GM21528 (cell line): ENCODE results near the gene SYTL4.
A peak's percentile ranks its signal among the peaks of the same experiment; 100 is the strongest.

ENCODE experiments used
- ATAC-seq: cut with Tn5 transposase; IDR thresholded peaks from one replicate; pipeline ENCODE4 v1.9.1; 2021; ENCODE audit warnings: mild to moderate bottlenecking, moderate library complexity; ENCODE audit not compliant: unreplicated experiment, low FRiP score

The SYTL4 gene

DNA sequence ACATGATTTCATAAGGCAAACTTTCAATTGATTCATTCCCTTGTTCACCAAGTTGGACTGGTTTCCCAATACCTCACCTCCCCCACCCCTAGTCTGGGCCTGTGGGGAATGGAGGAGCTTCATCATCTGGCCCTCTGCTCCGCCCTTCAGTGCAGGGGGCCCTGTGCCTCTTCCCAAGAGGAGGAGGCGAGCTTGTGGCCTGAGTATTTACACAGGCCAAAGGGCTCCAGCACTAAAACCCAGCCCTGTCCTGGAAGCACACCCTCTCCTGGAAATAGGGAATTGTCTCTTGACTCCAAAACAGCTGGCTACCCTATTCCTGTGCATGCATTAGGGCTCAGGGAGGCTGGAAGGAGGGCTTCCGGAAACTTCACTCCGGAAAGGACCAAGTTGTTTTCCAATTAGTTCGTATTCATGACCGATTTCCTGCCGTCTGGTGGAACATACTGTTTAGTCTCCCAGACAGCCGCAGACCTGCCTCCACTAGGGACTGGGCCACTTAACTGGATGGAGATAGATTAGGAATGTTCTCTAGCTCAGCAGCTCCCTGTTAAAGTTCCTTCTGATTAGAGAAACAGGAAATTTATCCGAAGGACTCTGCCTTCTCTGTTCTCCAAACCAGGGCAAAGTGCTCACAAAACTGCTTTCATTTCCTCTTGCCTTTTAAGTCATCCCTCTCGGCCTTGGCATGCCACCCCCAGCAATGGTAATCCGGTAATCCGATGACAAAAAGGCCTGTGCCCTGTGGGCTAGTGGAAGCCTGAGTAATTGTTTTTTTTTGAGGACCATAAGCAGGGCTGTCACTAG lies 82.2 kb downstream of the SYTL4 start:
- no peak for ATAC-seq

GRCh38 chrX:100648458-100649417 lies 83.2 kb downstream of the SYTL4 start:
- no peak for ATAC-seq

DNA sequence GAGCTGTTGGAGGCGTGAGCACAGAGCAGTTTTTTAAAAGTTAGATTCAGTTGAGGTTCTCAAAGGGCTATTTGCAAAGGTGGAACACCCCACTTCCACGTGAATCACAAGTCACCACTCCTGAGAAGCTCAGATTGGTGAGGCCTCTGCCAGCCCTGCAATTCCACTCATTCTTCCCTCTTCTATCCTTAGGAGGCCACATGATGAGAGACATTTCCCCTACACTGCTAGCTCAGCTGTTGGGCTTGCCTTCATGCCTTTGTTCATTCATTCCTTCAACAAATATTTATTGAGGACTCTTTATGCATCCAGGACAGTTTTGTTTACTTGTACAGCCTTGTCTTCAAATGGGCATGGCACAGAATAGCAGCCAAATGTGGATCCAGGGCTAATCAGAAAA lies 84.2 kb downstream of the SYTL4 start:
- no peak for ATAC-seq

DNA sequence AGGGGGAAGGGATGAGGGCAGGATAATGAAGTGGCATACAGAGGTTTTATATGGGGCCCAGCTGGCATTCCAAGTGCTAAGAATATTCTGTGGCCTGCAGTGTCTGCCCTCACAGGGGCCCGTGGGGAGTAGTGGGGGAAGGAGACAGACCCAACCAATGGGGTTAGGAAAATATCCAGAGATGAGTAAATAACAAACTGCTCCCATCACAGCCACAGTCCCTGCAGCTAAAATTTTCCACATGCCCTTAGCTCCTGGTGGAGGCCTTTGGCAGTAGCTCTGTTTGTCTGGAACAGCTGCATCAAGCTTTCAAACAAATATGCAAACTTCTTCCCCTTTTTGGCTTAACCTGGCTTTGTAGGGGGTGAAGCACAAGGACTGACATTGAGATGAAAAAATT lies 84.8 kb downstream of the SYTL4 start:
- no peak for ATAC-seq

- no peak for ATAC-seq
Measured at GRCh38 chrX:100645106-100645505, 86.8 kb downstream of the SYTL4 start.

GRCh38 chrX:100643956-100644860 lies 87.7 kb downstream of the SYTL4 start, which contains the start of gene SRPX2:
SRPX2 (plus strand) TSS chrX:100644199; CDS start chrX:100646323, 2,124 bp downstream.
- ATAC-seq: no peak

DNA sequence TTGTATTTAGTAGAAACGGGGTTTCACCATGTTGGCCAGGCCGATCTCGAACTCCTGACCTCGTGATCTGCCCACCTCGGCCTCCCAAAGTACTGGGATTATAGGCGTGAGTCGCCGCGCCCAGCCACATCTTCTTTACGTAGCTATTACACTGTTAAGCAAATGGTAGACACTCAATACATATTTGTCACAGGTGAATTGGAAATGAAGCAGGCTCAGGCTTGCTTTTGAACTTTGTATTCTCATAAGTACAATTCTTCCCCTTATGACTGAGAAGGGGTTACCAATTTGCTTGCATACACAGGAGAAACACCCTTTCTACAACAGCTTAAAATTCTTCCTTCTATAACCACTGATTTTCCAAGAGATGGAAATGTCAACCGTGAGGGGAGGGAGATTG lies 88.7 kb downstream of the SYTL4 start:
- no peak for ATAC-seq

GRCh38 chrX:100642290-100642689 lies 89.6 kb downstream of the SYTL4 start:
- no peak for ATAC-seq

- ATAC-seq: peak; percentile 72
Measured at GRCh38 chrX:100636321-100636991, 95.5 kb downstream of the SYTL4 start, which contains the start of gene TSPAN6. TSPAN6 (minus strand) TSS chrX:100636806; CDS start chrX:100636694, 112 bp downstream.

DNA sequence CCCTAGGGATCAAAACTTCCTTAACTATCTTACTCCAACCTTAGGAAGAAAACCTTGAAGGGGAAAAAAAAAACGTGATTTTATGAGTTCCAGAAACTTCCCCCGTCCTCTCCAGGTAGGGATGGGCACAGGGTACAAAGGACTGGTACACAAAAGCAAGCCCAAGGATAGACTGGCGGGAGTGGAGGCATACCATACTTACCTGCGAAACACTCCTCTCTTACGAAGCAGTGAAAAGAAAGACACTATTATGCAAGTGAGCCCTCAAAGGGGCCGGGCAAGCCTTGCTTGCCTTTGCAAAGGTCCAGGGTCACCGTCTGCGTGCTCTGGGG lies 96.0 kb downstream of the SYTL4 start:
- ATAC-seq: no peak

GRCh38 chrX:100635040-100635439 lies 96.9 kb downstream of the SYTL4 start:
- no peak for ATAC-seq

GRCh38 chrX:100625985-100626491 lies 105.9 kb downstream of the SYTL4 start:
- ATAC-seq: peak; percentile 97
